ENCODE data around the gene PSORS1C1.
A peak's percentile ranks its signal among the peaks of the same experiment; 100 is the strongest.
"Not testable (repeated sequence)": the region's sequence is repeated elsewhere in the genome, so short reads cannot be mapped to it uniquely, and the experiment has no call there.

Gene PSORS1C1

GRCh38 chr6:31161216-31162126 lies 46.9 kb downstream of the PSORS1C1 start:
- DNase-seq, result no peak

GRCh38 chr6:31162463-31163165 lies 48.0 kb downstream of the PSORS1C1 start:
- no peak for DNase-seq

GRCh38 chr6:31163922-31164321 lies 49.3 kb downstream of the PSORS1C1 start:
- DNase-seq, result no peak

- DNase-seq, result not testable (repeated sequence)
Measured at GRCh38 chr6:31164475-31165063, 50.0 kb downstream of the PSORS1C1 start.

GRCh38 chr6:31165064-31165832 lies 50.6 kb downstream of the PSORS1C1 start:
- peak; percentile 36 to 65 for DNase-seq

- DNase-seq, result no peak
Measured at GRCh38 chr6:31165986-31166385, 51.4 kb downstream of the PSORS1C1 start.

- no peak for DNase-seq
Measured at GRCh38 chr6:31168606-31169005, 54.0 kb downstream of the PSORS1C1 start.

GRCh38 chr6:31169123-31169857 lies 54.7 kb downstream of the PSORS1C1 start:
- DNase-seq, result no peak

- not testable (repeated sequence) for DNase-seq
Measured at GRCh38 chr6:31169858-31170599, 55.4 kb downstream of the PSORS1C1 start.

GRCh38 chr6:31170600-31170881 lies 55.9 kb downstream of the PSORS1C1 start, which contains the start of gene POU5F1:
TSS of gene POU5F1 (minus strand) at chr6:31170682. CDS start at chr6:31170620, 62 bp downstream.
- DNase-seq, result no peak

- no peak for DNase-seq
Measured at GRCh38 chr6:31170987-31171671, 56.5 kb downstream of the PSORS1C1 start.

- no peak for DNase-seq
Measured at GRCh38 chr6:31171931-31172905, 57.6 kb downstream of the PSORS1C1 start.

GRCh38 chr6:31172973-31173384 lies 58.4 kb downstream of the PSORS1C1 start:
- no peak for DNase-seq

- no peak for DNase-seq
Measured at GRCh38 chr6:31173406-31173805, 58.8 kb downstream of the PSORS1C1 start.

- no peak for DNase-seq
Measured at GRCh38 chr6:31174378-31174777, 59.8 kb downstream of the PSORS1C1 start.

- DNase-seq, result no peak
Measured at GRCh38 chr6:31175971-31176370, 61.4 kb downstream of the PSORS1C1 start.

- DNase-seq, result no peak
Measured at GRCh38 chr6:31178143-31179041, 63.8 kb downstream of the PSORS1C1 start.

GRCh38 chr6:31179042-31179386 lies 64.4 kb downstream of the PSORS1C1 start:
- no peak for DNase-seq

- DNase-seq, result no peak
Measured at GRCh38 chr6:31179896-31180295, 65.3 kb downstream of the PSORS1C1 start.

All from NCI-H526 (cell line).